ENCODE results near the gene ATOH8. TPM values are rescaled to one million over a fixed set of nuclear protein-coding genes. Genes with fewer than 3 reads are reported as not detected.

Gene ATOH8
- total RNA-seq, 1 experiment from 2014 or later = 0.20 TPM

DNA sequence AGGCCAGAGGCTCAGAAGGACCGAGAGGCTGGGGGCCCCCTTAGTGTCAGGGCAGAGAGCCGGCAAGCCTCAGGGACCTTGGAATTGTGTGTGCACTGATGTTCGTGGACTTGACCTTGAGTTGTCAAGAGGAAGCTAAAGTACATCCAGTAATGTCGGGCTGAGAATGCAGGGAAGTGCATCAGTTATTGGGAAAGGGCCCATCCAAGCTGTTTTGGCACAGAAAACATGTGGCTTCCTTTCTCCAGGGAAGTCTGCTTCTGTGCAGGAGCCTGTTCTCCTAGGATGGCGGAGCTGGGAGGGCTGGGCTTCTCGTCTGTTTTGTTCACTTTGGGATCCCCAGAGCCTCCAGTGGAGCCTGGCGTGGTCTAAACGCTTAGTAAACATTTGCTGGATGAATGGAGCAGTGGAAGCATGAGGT lies 23.7 kb downstream of the ATOH8 start:
- Histone ChIP-seq H3K9me3 (ENCODE audit: control insufficient read depth, low read depth, low read length) (no peaks in the 10 kb centered on the region), H2BK20ac (ENCODE audit: low read depth, low read length, poor library complexity, severe bottlenecking) (no peak overlapping the region), H4K20me1 (ENCODE audit: control insufficient read depth, insufficient read depth, insufficient read length) (no peaks in the 10 kb centered on the region), H3K4me2 (ENCODE audit: insufficient read depth, insufficient read length, low read length) (no peak overlapping the region), H2AK5ac (ENCODE audit: insufficient read length, low read length) (no peak overlapping the region), H3K56ac (ENCODE audit: insufficient read length, low read depth, low read length) (no peak overlapping the region), H3K27ac (ENCODE audit: insufficient read length, low read depth, low read length) (no peak overlapping the region), H3K23ac (ENCODE audit: insufficient read length, low read depth, low read length) (no peak overlapping the region), H4K91ac (ENCODE audit: insufficient read length, low read depth, low read length) (no peak overlapping the region), H3K14ac (ENCODE audit: insufficient read depth, low read length) (no peak overlapping the region), H3K4me1 (ENCODE audit: insufficient read depth, low read length) (no peaks in the 10 kb centered on the region; the same call in 1 of the 2 replicates), H3K79me1 (ENCODE audit: insufficient read depth, low read depth, low read length, poor library complexity, severe bottlenecking) (no peaks in the 10 kb centered on the region), H3T11ph (ENCODE audit: low read length) (no peak overlapping the region), H2BK12ac (ENCODE audit: insufficient read length, low read depth, low read length) (no peak overlapping the region), H4K5ac (ENCODE audit: insufficient read length, low read depth, low read length) (no peak overlapping the region), H3K27me3 (ENCODE audit: insufficient read depth, low read length) (peaks cover 2% of the 10 kb centered on the region; the same call in 1 of the 2 replicates), H3K79me2 (ENCODE audit: insufficient read depth, low read length) (no peaks in the 10 kb centered on the region), H3K23me2 (ENCODE audit: insufficient read length, low read depth, low read length, poor library complexity, severe bottlenecking) (no peaks in the 10 kb centered on the region), H3K18ac (ENCODE audit: insufficient read length, low read depth, low read length) (no peak overlapping the region), H3K9ac (ENCODE audit: extremely low read depth, insufficient read length, low read length) (no peak overlapping the region), H4K8ac (replicated peaks; ENCODE audit: insufficient read length, low read depth, low read length) (no peak overlapping the region), H2BK120ac (ENCODE audit: low read depth, low read length, poor library complexity, severe bottlenecking) (no peak overlapping the region), H2AFZ (ENCODE audit: low read length) (no peak overlapping the region), H2BK5ac (ENCODE audit: insufficient read length, low read length) (no peak overlapping the region), H3K4ac (ENCODE audit: low read depth, low read length) (no peak overlapping the region), H2BK15ac (ENCODE audit: low read depth, low read length) (no peak overlapping the region)
- H3K27ac Mint-ChIP-seq = no peak overlapping the region; a peak in 1 of 7 replicates
- no peaks in the 10 kb centered on the region; a peak in 1 of 7 replicates for H3K36me3 Mint-ChIP-seq (ENCODE audit: insufficient read depth in 1 of 3, low read depth in 3 of 3)
- no peaks in the 10 kb centered on the region for H3K9me3 Mint-ChIP-seq
- WGBS (ENCODE audit: extremely low coverage, insufficient read length, low lambda C conversion rate) = no CpG with 5 or more reads among the region's 8 CpGs
- H3K4me1 Mint-ChIP-seq = peaks cover 11 to 25% of the 10 kb centered on the region in 2 experiments
- H3K4me3 Mint-ChIP-seq = no peak overlapping the region
- TF ChIP-seq, protein P1, sequence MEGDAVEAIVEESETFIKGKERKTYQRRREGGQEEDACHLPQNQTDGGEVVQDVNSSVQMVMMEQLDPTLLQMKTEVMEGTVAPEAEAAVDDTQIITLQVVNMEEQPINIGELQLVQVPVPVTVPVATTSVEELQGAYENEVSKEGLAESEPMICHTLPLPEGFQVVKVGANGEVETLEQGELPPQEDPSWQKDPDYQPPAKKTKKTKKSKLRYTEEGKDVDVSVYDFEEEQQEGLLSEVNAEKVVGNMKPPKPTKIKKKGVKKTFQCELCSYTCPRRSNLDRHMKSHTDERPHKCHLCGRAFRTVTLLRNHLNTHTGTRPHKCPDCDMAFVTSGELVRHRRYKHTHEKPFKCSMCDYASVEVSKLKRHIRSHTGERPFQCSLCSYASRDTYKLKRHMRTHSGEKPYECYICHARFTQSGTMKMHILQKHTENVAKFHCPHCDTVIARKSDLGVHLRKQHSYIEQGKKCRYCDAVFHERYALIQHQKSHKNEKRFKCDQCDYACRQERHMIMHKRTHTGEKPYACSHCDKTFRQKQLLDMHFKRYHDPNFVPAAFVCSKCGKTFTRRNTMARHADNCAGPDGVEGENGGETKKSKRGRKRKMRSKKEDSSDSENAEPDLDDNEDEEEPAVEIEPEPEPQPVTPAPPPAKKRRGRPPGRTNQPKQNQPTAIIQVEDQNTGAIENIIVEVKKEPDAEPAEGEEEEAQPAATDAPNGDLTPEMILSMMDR (conservative IDR thresholded peaks at IDR 0.05) = no peak
- H3K27me3 Mint-ChIP-seq (ENCODE audit: low read depth) = peaks cover 11% of the 10 kb centered on the region
- no peak for DNase-seq
